Endodermal cell (in vitro differentiated cells): Measurements from ENCODE around the gene HTRA1. TPM values are rescaled to one million over a fixed set of nuclear protein-coding genes. Genes with fewer than 3 reads are reported as not detected.

Source experiments
- DNase-seq: peaks from one replicate; pipeline ENCODE4 v3.0.0-alpha.2; 2017
- H3K27ac ChIP-seq: 2 replicates; pipeline ENCODE4 v1.5.1; 2013; ENCODE audit warnings: mild to moderate bottlenecking, low read depth, low read length, moderate library complexity
- H3K27me3 ChIP-seq: 2 replicates; pipeline ENCODE4 v1.6.1; 2013; ENCODE audit warnings: mild to moderate bottlenecking, low read length, moderate library complexity; ENCODE audit not compliant: insufficient read depth, control insufficient read depth, poor library complexity, severe bottlenecking
- H3K36me3 ChIP-seq: 2 replicates; pipeline ENCODE4 v1.7.0; 2013; ENCODE audit warnings: mild to moderate bottlenecking, low read length, moderate library complexity; ENCODE audit not compliant: control insufficient read depth, insufficient read depth
- H3K4me1 ChIP-seq: one replicate; pipeline ENCODE4 v1.7.0; 2013; ENCODE audit warnings: low read length; ENCODE audit not compliant: control insufficient read depth, insufficient read depth
- H3K4me3 ChIP-seq: 2 replicates; pipeline ENCODE4 v1.5.1; 2013; ENCODE audit warnings: mild to moderate bottlenecking, low read length, moderate library complexity
- H3K9ac ChIP-seq: 2 replicates; pipeline ENCODE4 v1.6.1; 2013; ENCODE audit warnings: mild to moderate bottlenecking, low read length, moderate library complexity; ENCODE audit not compliant: poor library complexity, severe bottlenecking; ENCODE audit errors: extremely low read depth
- H3K9me3 ChIP-seq: 2 replicates; pipeline ENCODE4 v1.6.1; 2013; ENCODE audit warnings: mild to moderate bottlenecking, low read length, moderate library complexity; ENCODE audit not compliant: control insufficient read depth
- H3K27ac Mint-ChIP-seq: 2 replicates; pipeline ENCODE4 v1.8.0; 2020; ENCODE audit warnings: mixed read lengths
- H3K27me3 Mint-ChIP-seq: 2 replicates; pipeline ENCODE4 v1.8.0; 2021; ENCODE audit warnings: mild to moderate bottlenecking, mixed read lengths; ENCODE audit not compliant: insufficient read depth
- H3K36me3 Mint-ChIP-seq: 2 replicates; pipeline ENCODE4 v1.8.0; 2020; ENCODE audit warnings: low read depth, mixed read lengths
- H3K4me1 Mint-ChIP-seq: 2 replicates; pipeline ENCODE4 v1.8.0; 2020; ENCODE audit warnings: mixed read lengths
- H3K4me3 Mint-ChIP-seq: 2 replicates; pipeline ENCODE4 v1.8.0; 2020; ENCODE audit warnings: mild to moderate bottlenecking, moderate library complexity, mixed read lengths
- H3K9me3 Mint-ChIP-seq: 2 replicates; pipeline ENCODE4 v1.8.0; 2020; ENCODE audit warnings: mild to moderate bottlenecking, mixed read lengths
- CTCF ChIP-seq: fragments of 200-600 bp; sonication (generic); conservative IDR thresholded peaks from 2 replicates; pipeline ENCODE4 v1.5.0; 2021; ENCODE audit warnings: antibody characterized with exemption, mild to moderate bottlenecking
- WGBS, 2 experiments: methylation state at CpG; one replicate each; pipeline versions ENCODE4 v1.1.5 to v1.1.7; 2013; ENCODE audit warnings: missing lambda C conversion rate in 2 of 2, mixed read lengths in 1 of 2; ENCODE audit not compliant: insufficient coverage in 1 of 2, insufficient read length in 1 of 2; 5-methylcytosine and 5-hydroxymethylcytosine counted together
- total RNA-seq, 2 donors: library from RNA; stranded (reverse); fragmentation: NEBNext Ultra II Directional in 1 of 2; extraction: Animal tissue kit (Norgen Biotek cat#: 25700) in 1 of 2; gene quantifications; 2 replicates in 1 of 2; 3 replicates in 1 of 2; pipeline ENCODE4 v1.2.1, GENCODE V29; 2021

The HTRA1 gene
- total RNA-seq, 2 donors from 2014 or later = 1.7 to 3.1 TPM

- no peak overlapping the region for H3K4me3 Mint-ChIP-seq
- TF ChIP-seq CTCF = peak; percentile 93
- H3K4me3 ChIP-seq = no peak overlapping the region
- H3K27ac ChIP-seq = no peak overlapping the region
- no peaks in the 10 kb centered on the region for H3K27me3 Mint-ChIP-seq
- H3K9me3 ChIP-seq = no peaks in the 10 kb centered on the region
- WGBS, 2 experiments = 47 to 83% methylated on average over 1 to 2 of the region's 3 CpGs
- peaks cover 5% of the 10 kb centered on the region for H3K9me3 Mint-ChIP-seq
- peaks cover 2% of the 10 kb centered on the region for H3K36me3 ChIP-seq
- H3K27me3 ChIP-seq = no peaks in the 10 kb centered on the region
- H3K9ac ChIP-seq = no peak overlapping the region
- no peak overlapping the region for H3K27ac Mint-ChIP-seq
- no peaks in the 10 kb centered on the region for H3K4me1 Mint-ChIP-seq
- DNase-seq = no peak
- no peaks in the 10 kb centered on the region for H3K4me1 ChIP-seq
- H3K36me3 Mint-ChIP-seq = peaks cover 12% of the 10 kb centered on the region
These were observed 26.0 kb upstream of the HTRA1 start for GRCh38 chr10:122435212-122435827.

DNA sequence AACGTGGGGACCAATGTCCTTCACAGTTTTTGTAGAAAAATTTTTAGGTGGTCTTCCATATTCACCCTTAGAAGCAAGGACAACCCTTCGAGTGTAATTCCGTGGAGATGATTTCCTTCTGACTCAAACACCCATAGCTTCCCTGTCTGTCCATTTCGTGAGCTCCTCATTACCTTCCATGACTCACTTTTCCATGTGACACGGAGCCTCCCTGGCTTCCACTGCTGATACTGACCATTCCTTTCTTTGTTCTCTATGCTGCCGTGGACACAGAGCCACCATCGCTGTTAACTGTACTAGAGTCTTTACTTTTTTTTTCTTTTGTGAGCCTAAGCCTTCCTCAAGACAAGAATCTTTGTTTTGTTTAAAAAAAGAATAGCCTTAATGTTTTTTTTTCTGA lies 19.4 kb upstream of the HTRA1 start:
- Mint-ChIP-seq H3K9me3 (peaks cover 19% of the 10 kb centered on the region), H3K4me3 (no peak overlapping the region), H3K27ac (no peak overlapping the region), H3K27me3 (no peaks in the 10 kb centered on the region), H3K36me3 (peaks cover 4% of the 10 kb centered on the region), H3K4me1 (no peaks in the 10 kb centered on the region)
- Histone ChIP-seq H3K9ac (no peak overlapping the region), H3K27me3 (no peaks in the 10 kb centered on the region), H3K4me3 (no peak overlapping the region), H3K4me1 (no peaks in the 10 kb centered on the region), H3K36me3 (no peaks in the 10 kb centered on the region), H3K27ac (no peak overlapping the region), H3K9me3 (peaks cover 10% of the 10 kb centered on the region)
- WGBS, 2 experiments = 76 to 87% methylated on average over 6 to 7 of the region's 7 CpGs
- no peak for TF ChIP-seq CTCF
- DNase-seq = no peak

DNA sequence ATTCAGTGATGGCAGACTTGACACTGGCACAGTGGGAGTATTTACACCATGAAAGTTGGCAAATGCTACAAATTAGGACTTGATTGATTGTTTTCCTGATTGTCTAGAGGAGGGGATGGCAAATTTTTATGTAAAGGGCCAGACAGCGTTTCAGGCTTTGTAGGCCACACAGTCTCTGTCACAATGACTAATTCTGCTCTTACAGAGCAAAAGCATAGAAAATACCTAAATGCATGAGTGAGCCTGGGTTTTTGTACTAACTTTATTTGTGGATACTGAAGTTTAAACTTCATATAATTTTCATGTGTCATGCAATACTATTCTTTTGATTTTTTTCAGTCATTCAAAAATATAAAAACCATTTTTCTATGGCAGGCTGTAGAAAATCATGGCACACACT lies 15.9 kb upstream of the HTRA1 start:
- Mint-ChIP-seq H3K36me3 (no peaks in the 10 kb centered on the region), H3K9me3 (peaks cover 16% of the 10 kb centered on the region), H3K27me3 (peaks cover 7% of the 10 kb centered on the region), H3K27ac (no peak overlapping the region), H3K4me1 (no peaks in the 10 kb centered on the region), H3K4me3 (no peak overlapping the region)
- no peak for DNase-seq
- Histone ChIP-seq H3K9me3 (peaks cover 13% of the 10 kb centered on the region), H3K27ac (no peak overlapping the region), H3K4me3 (no peak overlapping the region), H3K27me3 (peaks cover 8% of the 10 kb centered on the region), H3K4me1 (no peaks in the 10 kb centered on the region), H3K36me3 (no peaks in the 10 kb centered on the region), H3K9ac (no peak overlapping the region)
- TF ChIP-seq CTCF = no peak
- WGBS, 2 experiments = 84 to 100% methylated on average over 1 of the region's 1 CpG
